ENCODE measurements around the gene KRI1.

KRI1 gene

DNA sequence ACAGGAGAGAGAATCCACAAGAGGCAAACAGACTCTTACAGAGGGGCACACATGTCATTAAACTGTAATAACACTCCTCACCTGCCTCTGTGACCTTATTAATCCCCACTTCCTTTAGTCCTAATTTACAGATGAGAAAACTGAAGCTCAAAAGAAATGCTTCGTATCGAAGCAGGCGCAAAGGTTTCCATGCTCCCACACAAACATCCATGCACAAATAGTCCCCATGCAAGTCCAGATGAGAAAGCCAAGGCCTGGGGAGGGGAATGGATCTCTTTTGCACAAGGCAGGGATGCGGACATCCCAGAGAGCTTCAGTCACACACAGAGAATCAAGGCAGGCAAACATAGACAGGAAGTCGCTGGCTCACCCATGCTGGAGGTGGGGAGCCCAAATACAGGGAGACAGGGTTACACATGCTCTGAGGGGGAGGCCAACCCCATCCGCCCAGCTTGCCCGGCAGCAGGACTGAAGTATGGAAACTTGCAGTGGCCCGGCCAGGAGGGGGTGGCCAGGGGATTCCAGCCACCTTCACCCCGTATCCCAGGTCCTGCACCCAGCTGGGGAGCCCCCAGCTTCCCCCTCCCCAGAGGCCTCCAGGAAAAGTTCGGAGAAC is 49.0 kb downstream of the KRI1 start:
- no peak for DNase-seq

DNA sequence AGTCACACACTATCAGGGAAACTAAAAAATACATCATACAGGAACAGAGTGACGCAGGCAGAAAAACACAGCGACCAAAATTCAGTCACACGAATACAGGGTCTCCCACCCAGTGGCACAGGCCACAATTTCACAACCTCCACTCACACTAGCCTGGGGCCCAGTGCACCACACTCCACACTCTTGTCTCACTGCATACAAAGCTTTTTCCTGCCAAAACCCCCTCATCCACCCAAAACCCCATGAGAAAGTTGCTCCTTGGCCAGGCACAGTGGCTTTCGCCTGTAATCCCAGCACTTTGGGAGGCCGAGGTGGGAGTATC is 49.8 kb downstream of the KRI1 start:
- DNase-seq = no peak

GRCh38 chr19:10514211-10515145 is 51.3 kb downstream of the KRI1 start:
- DNase-seq = no peak

- DNase-seq = no peak
Observed at GRCh38 chr19:10513223-10513622, 52.6 kb downstream of the KRI1 start.

DNA sequence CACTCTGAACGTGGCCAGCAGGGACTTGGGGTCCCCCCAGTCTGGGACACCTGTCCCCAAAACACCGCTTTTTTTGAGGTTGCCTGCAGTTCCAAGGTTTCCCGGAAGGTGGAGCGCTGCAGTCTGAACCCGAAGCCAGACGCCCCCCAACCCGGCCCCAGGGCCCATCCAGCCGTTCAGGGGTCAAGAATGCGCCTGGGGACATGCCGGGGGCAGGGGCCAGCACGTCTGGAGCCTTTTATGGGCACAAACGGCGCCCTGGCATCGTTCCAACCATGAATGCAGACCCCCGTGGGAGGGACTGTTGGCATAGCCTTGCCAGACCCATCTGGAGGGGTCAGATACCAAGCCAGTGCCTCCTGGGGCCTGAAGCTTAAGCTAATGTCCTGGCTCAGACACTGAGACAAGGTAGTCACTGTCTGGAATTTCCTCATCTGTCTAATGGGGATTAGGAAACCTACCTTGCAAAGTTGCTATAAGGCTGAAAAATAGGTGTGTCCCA is 55.5 kb downstream of the KRI1 start:
- peak; percentile 43 for DNase-seq

GRCh38 chr19:10508707-10509106 is 57.1 kb downstream of the KRI1 start:
- peak; percentile 18 for DNase-seq

- no peak for DNase-seq
Observed at GRCh38 chr19:10508036-10508435, 57.8 kb downstream of the KRI1 start.

DNA sequence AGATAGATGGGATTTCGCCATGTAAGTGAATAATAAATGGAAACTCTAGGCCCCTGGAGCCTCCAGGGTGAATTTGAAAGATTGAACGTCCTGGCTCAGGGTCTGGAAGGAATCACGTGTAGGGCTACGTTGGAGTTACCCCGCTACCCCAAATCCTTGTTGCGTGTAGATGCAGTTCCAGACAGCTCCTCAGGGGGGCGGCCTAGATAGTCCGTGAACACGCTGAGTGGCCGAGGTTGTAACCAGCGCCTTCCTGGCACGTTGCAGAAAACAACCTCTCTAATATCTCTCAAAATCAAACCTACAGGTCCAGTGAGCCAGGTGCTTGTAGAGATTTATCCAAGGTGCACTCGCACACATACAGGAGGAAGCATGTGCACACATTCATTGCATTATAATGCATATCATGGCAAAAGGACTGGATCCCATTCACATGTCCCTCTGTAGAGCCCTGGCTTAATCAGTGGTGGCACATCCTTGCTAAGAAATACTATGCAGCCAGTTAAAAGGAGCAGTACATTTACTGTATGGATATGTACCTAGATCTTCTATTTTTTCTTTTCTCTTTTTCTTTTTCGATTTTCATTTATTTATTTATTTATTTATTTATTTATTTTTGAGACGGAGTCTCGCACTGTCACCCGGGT is 60.1 kb downstream of the KRI1 start:
- peak; percentile 73 for DNase-seq
